AG09309 (cell line): ENCODE data around the gene VEZT.

Experiments
- DNase-seq: peaks from one replicate; pipeline ENCODE4 v3.0.0-alpha.2; 2010; ENCODE audit warnings: low read depth
- H3K4me3 ChIP-seq: 2 replicates; pipeline ENCODE4 v1.5.1; 2011; ENCODE audit warnings: mild to moderate bottlenecking, low read depth, low read length, moderate library complexity; ENCODE audit not compliant: control insufficient read depth
- CTCF ChIP-seq: IDR thresholded peaks from 2 replicates; pipeline ENCODE4 v1.5.1; 2011; ENCODE audit warnings: mild to moderate bottlenecking, low read depth, low read length, inconsistent platforms; ENCODE audit not compliant: insufficient read depth, control insufficient read depth; ENCODE audit errors: missing control alignments

The VEZT gene

GRCh38 chr12:95253386-95253785 is 35.8 kb downstream of the VEZT start:
- TF ChIP-seq CTCF = no peak
- H3K4me3 ChIP-seq = no peak overlapping the region
- no peak for DNase-seq

- no peak overlapping the region for H3K4me3 ChIP-seq
- TF ChIP-seq CTCF = no peak
- no peak for DNase-seq
These were observed 39.9 kb downstream of the VEZT start for GRCh38 chr12:95257541-95257940.

- H3K4me3 ChIP-seq = no peak overlapping the region
- no peak for TF ChIP-seq CTCF
- DNase-seq = no peak
These were observed 40.5 kb downstream of the VEZT start for GRCh38 chr12:95258151-95258550.

- no peak overlapping the region for H3K4me3 ChIP-seq
- no peak for TF ChIP-seq CTCF
- DNase-seq = no peak
These were observed 41.2 kb downstream of the VEZT start for GRCh38 chr12:95258803-95259202.

GRCh38 chr12:95259368-95259767 is 41.8 kb downstream of the VEZT start:
- DNase-seq = no peak

GRCh38 chr12:95261109-95261508 is 43.5 kb downstream of the VEZT start:
- no peak overlapping the region for H3K4me3 ChIP-seq
- no peak for TF ChIP-seq CTCF
- DNase-seq = no peak

More at GRCh38 chr12:95259368-95259767, 41.8 kb downstream of the VEZT start:
- H3K4me3 ChIP-seq = no peak overlapping the region
- TF ChIP-seq CTCF = no peak

GRCh38 chr12:95262808-95263207 is 45.2 kb downstream of the VEZT start:
- no peak for DNase-seq
- H3K4me3 ChIP-seq = no peak overlapping the region
- no peak for TF ChIP-seq CTCF
